Measurements from ENCODE around the gene NTRK2.

- peak in 5 of 6 experiments; percentile 14 to 62 (median 47) for TF ChIP-seq CTCF (IDR thresholded peaks at IDR 0.05)
- TF ChIP-seq POLR2A (IDR thresholded peaks at IDR 0.05) = no peak
Observed at GRCh38 chr9:84667571-84668195, 1.8 kb upstream of the NTRK2 start.
